WTC11 (cell line): Measurements from ENCODE around the gene ERAP2.

Experiments
- FOXK1 ChIP-seq: sonication (generic); formaldehyde crosslinking; IDR thresholded peaks from 2 replicates; pipeline ENCODE4 v1.8.0; 2022; ENCODE audit warnings: mild to moderate bottlenecking, moderate library complexity, missing genetic modification reagents
- TF ChIP-seq, protein P1 (sequence below): fragments of 200-600 bp; IDR thresholded peaks from 2 replicates; pipeline ENCODE4 v1.8.0; 2022; ENCODE audit warnings: antibody characterized with exemption
- TF ChIP-seq, protein P2 (sequence below): sonication (generic); formaldehyde crosslinking; IDR thresholded peaks from 2 replicates; pipeline ENCODE4 v1.8.1; 2022; ENCODE audit warnings: low read depth, mild to moderate bottlenecking, moderate library complexity, missing genetic modification reagents, borderline replicate concordance

DNA sequence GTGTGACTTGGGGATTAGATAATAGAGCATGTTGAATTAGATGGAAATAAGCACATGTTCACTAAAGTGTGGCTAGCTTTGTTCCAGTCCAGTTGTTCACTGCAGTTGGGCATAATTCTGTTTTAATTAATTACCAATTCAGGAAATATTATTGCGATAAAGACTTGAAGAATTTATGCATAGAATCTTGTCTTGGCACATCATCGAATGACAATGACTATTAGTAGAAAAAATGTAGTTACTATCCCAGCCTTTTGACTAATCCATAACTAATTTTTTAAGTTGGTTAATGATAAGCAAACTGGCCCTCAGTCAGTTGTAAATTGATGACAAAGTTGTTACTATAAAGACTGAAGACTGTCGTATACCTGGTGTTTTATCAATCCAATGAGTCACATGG, 70.1 kb downstream of the ERAP2 start:
- TF ChIP-seq FOXK1 (CRISPR knock-in tag) = no peak
- TF ChIP-seq, protein P1, sequence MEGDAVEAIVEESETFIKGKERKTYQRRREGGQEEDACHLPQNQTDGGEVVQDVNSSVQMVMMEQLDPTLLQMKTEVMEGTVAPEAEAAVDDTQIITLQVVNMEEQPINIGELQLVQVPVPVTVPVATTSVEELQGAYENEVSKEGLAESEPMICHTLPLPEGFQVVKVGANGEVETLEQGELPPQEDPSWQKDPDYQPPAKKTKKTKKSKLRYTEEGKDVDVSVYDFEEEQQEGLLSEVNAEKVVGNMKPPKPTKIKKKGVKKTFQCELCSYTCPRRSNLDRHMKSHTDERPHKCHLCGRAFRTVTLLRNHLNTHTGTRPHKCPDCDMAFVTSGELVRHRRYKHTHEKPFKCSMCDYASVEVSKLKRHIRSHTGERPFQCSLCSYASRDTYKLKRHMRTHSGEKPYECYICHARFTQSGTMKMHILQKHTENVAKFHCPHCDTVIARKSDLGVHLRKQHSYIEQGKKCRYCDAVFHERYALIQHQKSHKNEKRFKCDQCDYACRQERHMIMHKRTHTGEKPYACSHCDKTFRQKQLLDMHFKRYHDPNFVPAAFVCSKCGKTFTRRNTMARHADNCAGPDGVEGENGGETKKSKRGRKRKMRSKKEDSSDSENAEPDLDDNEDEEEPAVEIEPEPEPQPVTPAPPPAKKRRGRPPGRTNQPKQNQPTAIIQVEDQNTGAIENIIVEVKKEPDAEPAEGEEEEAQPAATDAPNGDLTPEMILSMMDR = no peak
- TF ChIP-seq, protein P2, sequence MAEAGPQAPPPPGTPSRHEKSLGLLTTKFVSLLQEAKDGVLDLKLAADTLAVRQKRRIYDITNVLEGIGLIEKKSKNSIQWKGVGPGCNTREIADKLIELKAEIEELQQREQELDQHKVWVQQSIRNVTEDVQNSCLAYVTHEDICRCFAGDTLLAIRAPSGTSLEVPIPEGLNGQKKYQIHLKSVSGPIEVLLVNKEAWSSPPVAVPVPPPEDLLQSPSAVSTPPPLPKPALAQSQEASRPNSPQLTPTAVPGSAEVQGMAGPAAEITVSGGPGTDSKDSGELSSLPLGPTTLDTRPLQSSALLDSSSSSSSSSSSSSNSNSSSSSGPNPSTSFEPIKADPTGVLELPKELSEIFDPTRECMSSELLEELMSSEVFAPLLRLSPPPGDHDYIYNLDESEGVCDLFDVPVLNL = no peak
